Activated CD4-positive, alpha-beta T cell treated with anti-CD3 and anti-CD28 coated beads, Interleukin-2, amount 50 U/mL, for 48 hours (primary cell): ENCODE data around the gene SPDYE17.
"Not testable (repeated sequence)": the region's sequence is repeated elsewhere in the genome, so short reads cannot be mapped to it uniquely, and the experiment has no call there.

ENCODE experiments used
- DNase-seq, 2 experiments: peaks; one replicate each; pipeline ENCODE4 v3.0.0-alpha.2; 2020

Gene SPDYE17

GRCh38 chr7:76998285-76998589 lies 33.9 kb downstream of the SPDYE17 start:
- DNase-seq, result no peak

DNA sequence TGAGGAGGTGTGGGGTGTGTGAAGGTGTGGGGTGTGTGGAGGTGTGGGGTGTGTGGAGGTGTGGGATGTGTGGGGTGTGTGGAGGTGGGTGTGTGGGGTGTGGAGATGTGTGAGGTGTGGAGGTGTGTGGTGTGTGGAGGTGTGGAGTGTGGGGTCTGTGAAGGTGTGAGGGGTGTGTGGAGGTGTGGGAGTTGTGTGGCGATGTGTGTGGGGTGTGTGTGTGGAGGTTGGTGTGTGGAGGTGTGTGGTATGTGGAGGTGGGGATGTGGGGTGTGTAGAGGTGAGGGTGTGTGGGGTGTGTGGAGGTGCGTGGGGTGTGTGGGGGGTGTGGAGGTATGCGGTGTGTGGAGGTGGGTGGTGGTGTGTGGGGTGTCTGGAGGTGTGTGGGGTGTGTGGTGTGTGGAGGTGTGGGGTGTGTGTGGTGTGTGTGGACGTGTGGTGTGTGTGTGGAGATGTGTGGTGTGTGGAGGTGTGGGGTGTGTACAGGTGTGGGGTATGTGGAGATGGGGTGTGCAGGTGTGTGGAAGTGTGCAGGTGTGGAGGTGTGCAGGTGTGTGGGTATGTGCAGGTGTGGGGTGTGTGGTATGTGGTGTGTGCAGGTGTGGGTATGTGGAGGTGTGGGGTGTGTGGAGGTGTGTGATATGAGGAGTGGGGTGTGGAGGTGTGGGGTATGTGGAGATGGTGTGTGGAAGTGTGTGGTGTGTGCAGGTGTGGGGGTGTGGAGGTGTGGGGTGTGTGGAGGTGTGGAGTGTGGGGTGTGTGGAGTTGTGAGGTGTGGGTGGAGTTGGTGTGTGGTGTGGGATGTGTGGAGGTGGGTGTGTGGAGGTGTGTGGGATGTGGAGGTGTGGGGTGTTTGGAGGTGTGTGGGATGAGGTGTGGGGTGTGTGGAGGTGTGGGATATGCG lies 34.5 kb downstream of the SPDYE17 start:
- no peak for DNase-seq

DNA sequence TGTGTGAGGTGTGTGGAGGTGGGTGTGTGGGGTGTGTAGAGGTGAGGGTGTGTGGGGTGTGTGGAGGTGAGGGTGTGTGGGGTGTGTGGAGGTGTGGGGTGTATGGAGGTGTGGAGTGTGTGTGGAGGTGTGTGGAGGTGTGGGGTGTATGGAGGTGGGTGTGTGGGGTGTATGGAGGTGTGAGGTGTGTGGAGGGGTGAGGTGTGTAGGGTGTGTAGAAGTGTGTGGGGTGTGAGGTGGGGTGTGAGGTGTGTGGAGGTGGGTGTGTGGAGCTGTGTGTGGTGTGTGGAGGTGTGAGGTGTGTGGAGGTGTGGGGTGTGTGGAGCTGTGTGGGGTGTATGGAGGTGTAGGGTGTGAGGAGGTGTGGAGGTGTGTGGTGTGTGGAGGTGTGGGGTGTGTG lies 35.2 kb downstream of the SPDYE17 start:
- not testable (repeated sequence) for DNase-seq

- DNase-seq, result not testable (repeated sequence)
These were observed 37.9 kb downstream of the SPDYE17 start for GRCh38 chr7:76994286-76994685.

DNA sequence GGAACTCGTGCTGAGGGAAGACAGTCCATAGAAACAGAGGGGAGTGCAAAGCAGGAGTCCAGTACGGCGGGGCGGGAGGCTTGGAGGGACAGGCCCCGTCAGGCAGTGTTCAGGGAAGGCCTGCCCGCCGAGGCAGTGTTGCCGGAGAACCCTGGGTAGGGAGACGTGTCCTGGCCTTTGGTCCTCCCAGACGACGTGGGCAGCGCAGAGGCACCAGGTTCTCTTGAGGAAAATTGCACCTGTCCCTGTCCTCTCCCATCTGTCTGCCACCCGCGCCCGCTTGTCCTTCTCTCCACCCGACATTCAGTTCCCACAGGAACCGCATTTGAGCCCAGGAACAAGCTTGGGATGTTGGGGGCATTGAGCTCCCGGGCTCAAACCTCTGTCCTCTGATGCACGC lies 38.3 kb downstream of the SPDYE17 start:
- DNase-seq, result not testable (repeated sequence)

GRCh38 chr7:76992871-76993270 lies 39.3 kb downstream of the SPDYE17 start:
- DNase-seq, result not testable (repeated sequence)

DNA sequence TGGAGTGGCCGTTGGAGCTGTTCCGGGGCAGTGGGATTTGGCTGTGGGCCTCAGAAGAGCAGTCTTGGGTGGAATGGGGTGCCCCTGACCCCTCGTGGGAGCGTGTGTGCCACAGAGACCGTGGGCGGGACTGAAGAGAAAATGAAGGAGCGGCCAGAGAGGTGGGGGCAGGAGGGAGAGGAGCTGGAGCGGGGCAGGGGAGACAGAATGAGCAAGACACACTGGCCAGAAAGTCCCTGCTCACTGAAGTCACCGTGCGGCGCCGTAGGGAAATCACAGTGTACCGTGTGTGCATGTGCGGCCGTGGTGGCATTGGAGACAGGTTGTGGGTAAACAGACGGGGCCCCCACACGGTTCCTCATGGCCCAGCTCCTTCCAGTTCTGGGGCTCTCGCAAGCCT lies 40.0 kb downstream of the SPDYE17 start:
- DNase-seq, result not testable (repeated sequence)

- not testable (repeated sequence) for DNase-seq
These were observed 42.0 kb downstream of the SPDYE17 start for GRCh38 chr7:76990202-76990601.

- DNase-seq, result not testable (repeated sequence)
These were observed 46.0 kb downstream of the SPDYE17 start for GRCh38 chr7:76985924-76986717.

DNA sequence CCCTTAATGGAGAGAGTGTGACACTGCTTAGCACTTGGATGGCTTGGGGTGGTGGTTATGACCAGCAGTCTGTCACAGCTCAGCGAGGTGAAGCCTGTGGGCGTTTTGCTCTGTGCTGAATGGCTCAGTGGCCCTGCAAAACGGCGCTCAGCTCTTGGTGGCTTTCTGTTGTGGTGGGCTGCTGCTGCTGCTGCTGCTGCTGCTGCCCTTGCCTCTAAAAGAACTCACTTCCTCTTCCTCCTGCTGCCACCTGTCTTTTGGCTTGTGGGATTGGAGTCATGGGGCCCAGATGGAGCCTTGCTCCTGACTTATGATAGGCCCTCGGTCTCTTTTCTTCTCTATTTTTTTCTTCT lies 47.4 kb downstream of the SPDYE17 start:
- not testable (repeated sequence) for DNase-seq

DNA sequence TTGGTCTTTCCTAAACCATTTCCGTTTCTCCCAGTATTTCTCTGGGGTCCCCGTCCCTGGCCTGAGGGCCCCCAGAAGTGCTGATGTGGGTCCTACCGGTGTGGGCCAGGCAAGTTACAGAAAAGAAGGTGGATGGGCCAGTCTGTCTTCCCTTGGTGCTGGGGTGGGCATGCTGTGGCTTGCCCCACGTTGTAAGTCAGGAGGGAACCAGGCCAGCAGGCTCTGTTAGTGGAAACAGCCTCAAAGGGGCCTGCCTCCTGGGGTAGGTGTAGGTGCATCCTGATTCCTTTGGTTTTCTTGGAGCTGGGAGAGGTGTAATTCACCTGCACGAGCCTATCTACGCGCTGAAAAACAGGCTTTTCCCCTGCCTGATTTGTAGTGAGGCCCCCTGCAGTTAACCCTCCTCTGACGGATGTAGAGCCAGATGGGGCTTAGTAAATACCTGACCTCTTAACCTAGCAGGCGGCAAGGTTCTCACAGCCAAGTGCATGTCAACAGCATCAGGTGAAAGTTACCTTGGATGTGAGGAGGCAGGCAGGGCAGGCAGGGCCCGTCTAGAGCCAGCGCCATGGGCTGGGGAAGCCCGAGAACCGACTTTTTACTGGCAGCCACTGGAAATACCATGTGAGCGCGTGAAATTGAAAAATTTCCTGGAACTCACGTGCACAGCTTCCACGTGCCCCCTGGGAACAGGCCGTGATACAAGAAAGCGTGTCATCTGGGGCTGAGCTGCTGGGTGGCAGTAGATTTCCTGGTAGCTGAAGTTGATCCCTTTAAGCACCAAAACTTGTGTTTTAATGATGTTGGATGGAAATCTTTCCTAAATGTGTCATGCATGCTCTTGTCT lies 48.0 kb downstream of the SPDYE17 start:
- DNase-seq, result not testable (repeated sequence)

DNA sequence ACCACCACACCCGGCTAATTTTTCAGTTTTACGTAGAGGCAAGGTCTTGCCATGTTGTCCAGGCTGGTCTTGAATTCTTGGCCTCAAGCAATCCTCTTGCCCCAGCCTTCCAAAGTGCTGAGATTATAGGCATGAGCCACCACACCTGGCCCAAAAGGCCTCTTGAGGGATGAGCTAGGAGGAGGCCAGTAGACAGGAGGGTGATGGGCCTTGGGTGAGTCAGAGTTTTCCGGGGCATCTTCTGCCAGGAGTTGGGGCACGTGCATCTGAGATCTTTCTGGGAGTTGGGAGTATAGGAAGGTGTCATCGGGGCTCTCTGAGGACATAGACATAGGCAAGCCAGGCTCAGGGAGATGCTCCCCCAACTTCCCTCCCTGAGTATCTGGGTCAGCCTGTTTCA lies 48.8 kb downstream of the SPDYE17 start:
- DNase-seq, result not testable (repeated sequence)

DNA sequence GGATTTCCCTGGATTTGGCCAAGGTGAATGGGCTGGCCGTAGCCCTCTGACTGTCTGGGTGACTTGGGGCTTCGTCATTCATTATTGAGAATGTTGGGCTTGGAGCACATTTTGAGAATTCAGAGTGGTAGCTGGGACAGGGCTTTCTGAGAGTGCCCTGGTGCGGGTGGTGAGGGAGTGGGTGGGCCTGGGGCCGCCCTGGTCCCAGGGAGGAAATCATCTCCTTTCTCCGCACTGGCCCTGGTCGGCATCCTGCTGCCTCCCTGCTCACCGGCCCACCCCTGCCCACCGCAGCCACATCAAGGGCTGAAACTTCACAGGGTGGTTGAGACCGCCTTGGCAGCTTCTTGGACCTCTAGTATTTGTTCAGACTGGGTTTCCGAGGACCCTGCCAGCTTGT lies 49.7 kb downstream of the SPDYE17 start:
- not testable (repeated sequence) for DNase-seq

GRCh38 chr7:76981187-76981970 lies 50.8 kb downstream of the SPDYE17 start:
- DNase-seq, result not testable (repeated sequence)

GRCh38 chr7:76980576-76980975 lies 51.6 kb downstream of the SPDYE17 start:
- not testable (repeated sequence) for DNase-seq

DNA sequence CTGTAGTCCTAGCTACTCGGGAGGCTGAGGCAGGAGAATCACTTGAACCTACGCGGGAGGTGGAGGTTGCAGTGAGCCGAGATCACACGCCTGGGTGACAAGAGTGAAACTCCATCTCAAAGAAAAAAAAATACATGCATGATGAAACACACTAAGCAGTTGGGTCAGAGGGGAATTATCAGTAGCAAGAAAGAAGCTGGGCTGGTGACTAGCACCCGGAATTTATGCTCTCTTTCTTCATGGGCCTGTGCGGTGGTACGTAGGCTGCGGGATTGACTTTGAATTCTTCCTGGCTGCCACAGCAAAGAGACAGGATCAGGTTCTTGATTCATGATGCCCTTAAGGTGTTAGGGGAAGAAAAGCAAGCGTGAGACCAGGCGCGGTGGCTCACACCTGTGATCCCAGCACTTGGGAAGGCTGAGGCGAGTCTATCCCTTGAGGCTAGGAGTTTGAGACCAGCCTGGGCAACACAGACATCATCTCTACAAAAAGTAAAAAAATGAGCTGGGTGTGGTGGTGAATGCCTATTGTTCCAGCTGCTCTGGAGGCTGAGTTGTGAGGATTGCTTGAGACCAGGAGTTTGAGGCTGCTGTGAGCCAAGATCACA lies 54.3 kb downstream of the SPDYE17 start:
- DNase-seq, result not testable (repeated sequence)

- DNase-seq, result not testable (repeated sequence)
These were observed 57.2 kb downstream of the SPDYE17 start for GRCh38 chr7:76974793-76975579.

DNA sequence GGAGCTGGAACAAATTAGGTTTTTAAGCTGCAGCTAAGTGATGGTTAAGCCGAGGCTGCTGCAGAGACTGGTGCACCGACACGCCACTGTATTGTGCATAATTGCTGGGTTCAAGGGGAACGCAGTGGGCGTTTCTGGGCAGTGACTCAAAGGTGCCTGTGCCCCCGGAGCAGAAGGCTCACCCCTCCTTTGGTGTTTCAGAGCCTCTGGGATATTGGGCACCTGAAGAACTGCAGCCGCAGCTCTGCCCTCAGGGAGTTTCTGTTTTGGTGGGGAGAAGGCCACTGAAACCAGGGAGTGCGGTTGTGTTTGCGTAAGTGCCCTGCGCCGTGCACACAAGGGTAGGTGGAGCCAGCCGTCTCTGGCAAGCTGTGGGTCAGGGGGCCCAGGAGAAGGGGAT lies 57.8 kb downstream of the SPDYE17 start:
- DNase-seq, result not testable (repeated sequence)

- not testable (repeated sequence) for DNase-seq
These were observed 59.8 kb downstream of the SPDYE17 start for GRCh38 chr7:76972391-76972790.
